ENCODE data around the gene CCDC126. TPM values are rescaled to one million over a fixed set of nuclear protein-coding genes. Genes with fewer than 3 reads are reported as not detected.

Gene CCDC126
- total RNA-seq, 1 experiment from 2014 or later = 10.3 TPM

DNA sequence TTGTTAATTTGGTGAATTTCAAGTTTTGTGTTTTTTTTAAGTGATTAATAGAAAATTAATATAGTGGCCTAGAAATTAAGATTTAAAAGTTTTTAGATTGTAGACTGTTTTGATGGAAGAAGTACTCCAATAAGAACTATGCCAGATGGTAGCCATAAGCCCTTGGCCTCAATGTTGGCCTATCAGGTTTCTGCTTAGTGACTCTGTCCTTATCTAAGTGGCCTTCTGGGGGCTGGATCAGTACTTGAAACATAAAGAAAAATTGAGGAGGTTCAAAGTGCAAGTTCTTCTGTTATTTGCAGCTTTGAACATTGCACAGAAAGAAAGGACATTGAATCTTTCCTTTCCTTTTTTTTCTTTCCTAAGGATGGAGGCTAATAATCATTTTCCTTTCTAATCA lies 9.9 kb downstream of the CCDC126 start:
- in situ Hi-C loops (cut with HindIII; ENCODE audit: low pct_unique_long_range_greater_than_20kb, low sequenced_read_pairs) (no loop called here), intact Hi-C loops (cut with micrococcal nuclease; ENCODE audit: unreplicated experiment) (no loop called here)
- Histone ChIP-seq H3K36me3 (ENCODE audit: control insufficient read depth, insufficient read depth, low read length) (no peaks in the 10 kb centered on the region), H3K9me3 (ENCODE audit: control insufficient read depth, insufficient read depth, low read depth, low read length) (no peaks in the 10 kb centered on the region), H3K4me3 (ENCODE audit: low read depth in 2 of 2, low read length in 2 of 2) (no peak overlapping the region), H3K4me1 (ENCODE audit: control insufficient read depth, insufficient read depth, low read length) (0 out of 2 replicates have a peak, but pooled peaks cover 3% of the 10 kb centered on the region), H3K27ac (ENCODE audit: low read length) (no peak overlapping the region), H3K27me3 (ENCODE audit: control insufficient read depth, insufficient read depth, low read length) (no peaks in the 10 kb centered on the region)
- BruUV-seq (replicated peaks) = no TSS peak
- DNase-seq (ENCODE audit: low read depth, low spot score) = no peak
- no peak for TF ChIP-seq REST (IDR thresholded peaks at IDR 0.05; ENCODE audit: insufficient read depth in 1 of 2, low read depth in 2 of 2, low read length in 1 of 2)
- no peak for TF ChIP-seq POLR2AphosphoS5 (IDR thresholded peaks at IDR 0.05; ENCODE audit: low read depth, low read length)
- TF ChIP-seq TCF7L2 (IDR thresholded peaks at IDR 0.05; ENCODE audit: low read depth, low read length) = no peak
- ChIA-PET POLR2A (no interaction called here), CTCF (no interaction called here)
- no peak for ATAC-seq

- BruUV-seq (replicated peaks) = no TSS peak
- in situ Hi-C loops (cut with HindIII; ENCODE audit: low pct_unique_long_range_greater_than_20kb, low sequenced_read_pairs) (no loop called here), intact Hi-C loops (cut with micrococcal nuclease; ENCODE audit: unreplicated experiment) (no loop called here)
- ChIA-PET CTCF (no interaction called here), POLR2A (no interaction called here)
- Histone ChIP-seq H3K36me3 (ENCODE audit: control insufficient read depth, insufficient read depth, low read length) (no peaks in the 10 kb centered on the region), H3K27me3 (ENCODE audit: control insufficient read depth, insufficient read depth, low read length) (no peaks in the 10 kb centered on the region), H3K27ac (ENCODE audit: low read length) (no peak overlapping the region), H3K9me3 (ENCODE audit: control insufficient read depth, insufficient read depth, low read depth, low read length) (no peaks in the 10 kb centered on the region), H3K4me3 (ENCODE audit: low read depth in 2 of 2, low read length in 2 of 2) (no peak overlapping the region), H3K4me1 (ENCODE audit: control insufficient read depth, insufficient read depth, low read length) (0 out of 2 replicates have a peak, but pooled peaks cover 3% of the 10 kb centered on the region)
- TF ChIP-seq POLR2AphosphoS5 (IDR thresholded peaks at IDR 0.05; ENCODE audit: low read depth, low read length) (no peak), SIN3A (IDR thresholded peaks at IDR 0.05; ENCODE audit: borderline replicate concordance, insufficient read depth, low read depth, low read length) (no peak), TCF7L2 (IDR thresholded peaks at IDR 0.05; ENCODE audit: low read depth, low read length) (no peak), REST (IDR thresholded peaks at IDR 0.05; ENCODE audit: insufficient read depth in 1 of 2, low read depth in 2 of 2, low read length in 1 of 2) (no peak), CTCF (IDR thresholded peaks at IDR 0.05) (no peak)
- DNase-seq (ENCODE audit: low read depth, low spot score) = no peak
- no peak for ATAC-seq
Observed at GRCh38 chr7:23607866-23608265, 10.7 kb downstream of the CCDC126 start.
